Amniotic stem cell (primary cell): ENCODE measurements around the gene CPZ.
"Not testable (repeated sequence)": the region's sequence is repeated elsewhere in the genome, so short reads cannot be mapped to it uniquely, and the experiment has no call there.

ENCODE experiments used
- DNase-seq: peaks from one replicate; lab custom pipeline; 2025; lab: John Stamatoyannopoulos, UW

Gene CPZ

GRCh38 chr4:8653326-8654000, 60.9 kb downstream of the CPZ start:
- DNase-seq: no peak

GRCh38 chr4:8654139-8654538, 61.6 kb downstream of the CPZ start:
- not testable (repeated sequence) for DNase-seq

GRCh38 chr4:8655411-8656184, 63.0 kb downstream of the CPZ start:
- DNase-seq: no peak

GRCh38 chr4:8656185-8656517, 63.6 kb downstream of the CPZ start:
- DNase-seq: no peak

GRCh38 chr4:8656711-8657380, 64.3 kb downstream of the CPZ start:
- DNase-seq: no peak

GRCh38 chr4:8657381-8658088, 65.0 kb downstream of the CPZ start:
- no peak for DNase-seq

- DNase-seq: no peak
These were observed 70.2 kb downstream of the CPZ start for GRCh38 chr4:8662776-8663175.

- no peak for DNase-seq
These were observed 71.7 kb downstream of the CPZ start for GRCh38 chr4:8664031-8664805.

GRCh38 chr4:8664976-8665375, 72.4 kb downstream of the CPZ start:
- no peak for DNase-seq

GRCh38 chr4:8665406-8666360, 73.1 kb downstream of the CPZ start:
- no peak for DNase-seq

- no peak for DNase-seq
These were observed 74.0 kb downstream of the CPZ start for GRCh38 chr4:8666581-8666980.
